IPS-20b (cell line): Measurements from ENCODE around the gene TBX1.

Experiments
- H3K27ac ChIP-seq: one replicate; pipeline ENCODE4 v1.5.1; 2013; ENCODE audit warnings: low read length
- H3K27me3 ChIP-seq: 2 replicates; pipeline ENCODE4 v1.6.1; 2013; ENCODE audit warnings: mild to moderate bottlenecking, low read length, inconsistent platforms; ENCODE audit not compliant: insufficient read depth
- H3K36me3 ChIP-seq: 2 replicates; pipeline ENCODE4 v1.6.1; 2013; ENCODE audit warnings: low read depth, mild to moderate bottlenecking, inconsistent platforms, low read length, moderate library complexity; ENCODE audit not compliant: insufficient read depth
- H3K4me1 ChIP-seq: 2 replicates; pipeline ENCODE4 v1.6.1; 2013; ENCODE audit warnings: mild to moderate bottlenecking, control low read depth, inconsistent platforms, low read length, moderate library complexity; ENCODE audit not compliant: insufficient read depth
- H3K4me3 ChIP-seq: 2 replicates; pipeline ENCODE4 v1.5.1; 2013; ENCODE audit warnings: mild to moderate bottlenecking, low read length, inconsistent platforms
- H3K9ac ChIP-seq: 2 replicates; pipeline ENCODE4 v1.6.1; 2013; ENCODE audit warnings: low read depth, mild to moderate bottlenecking, inconsistent platforms, low read length, moderate library complexity
- H3K9me3 ChIP-seq: 2 replicates; pipeline ENCODE4 v1.6.1; 2013; ENCODE audit warnings: mild to moderate bottlenecking, low read depth, low read length, inconsistent platforms; ENCODE audit not compliant: insufficient read depth

Gene TBX1

DNA sequence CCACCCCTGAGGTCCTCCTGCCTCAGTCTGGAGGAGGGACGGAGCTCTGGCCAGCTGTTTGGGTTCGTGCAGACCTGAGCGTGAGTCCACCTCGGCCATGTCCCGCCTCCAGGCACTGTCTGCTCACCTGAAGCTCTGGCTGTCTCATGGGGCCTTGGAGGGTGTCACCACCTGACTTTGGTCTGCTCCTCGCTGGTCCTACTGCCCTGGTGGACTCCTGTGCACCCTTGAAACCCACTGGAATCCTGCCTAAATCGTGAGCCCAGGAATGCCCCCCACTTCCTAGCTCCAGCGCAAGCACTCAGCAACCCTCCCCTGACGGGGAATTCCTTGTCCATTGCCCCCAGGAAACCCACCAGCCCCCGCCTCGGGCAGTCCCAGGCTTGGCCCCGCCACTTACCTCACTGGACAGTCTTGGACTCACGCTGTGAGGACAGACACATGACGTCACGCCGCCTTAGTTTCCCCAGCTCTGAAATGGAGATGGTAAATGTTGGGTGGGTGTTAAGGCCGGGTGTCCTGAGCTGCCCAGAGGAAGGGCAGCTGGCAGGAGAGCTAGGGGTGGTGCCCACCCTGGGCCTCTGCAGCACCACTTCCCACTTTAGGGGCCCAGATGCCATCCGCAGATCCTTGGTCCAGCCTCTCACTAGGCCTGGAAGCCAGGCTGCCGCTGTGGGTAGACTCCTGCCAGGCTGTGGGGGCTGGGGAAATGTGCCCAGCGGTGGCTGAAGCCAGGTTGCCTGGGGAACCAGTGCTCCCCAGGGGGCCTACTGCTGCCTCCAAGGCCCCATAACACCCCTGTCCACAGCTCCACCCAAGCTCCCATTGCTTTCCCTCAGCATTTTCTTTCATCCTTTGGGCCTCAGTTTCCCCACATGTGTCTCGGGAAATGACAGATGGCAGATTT lies 18.2 kb upstream of the TBX1 start:
- Histone ChIP-seq H3K9ac (no peak overlapping the region), H3K36me3 (no peaks in the 10 kb centered on the region), H3K4me3 (no peak overlapping the region), H3K27ac (no peak overlapping the region), H3K9me3 (no peaks in the 10 kb centered on the region), H3K27me3 (no peaks in the 10 kb centered on the region; the same call in 1 of the 2 replicates), H3K4me1 (no peaks in the 10 kb centered on the region)

DNA sequence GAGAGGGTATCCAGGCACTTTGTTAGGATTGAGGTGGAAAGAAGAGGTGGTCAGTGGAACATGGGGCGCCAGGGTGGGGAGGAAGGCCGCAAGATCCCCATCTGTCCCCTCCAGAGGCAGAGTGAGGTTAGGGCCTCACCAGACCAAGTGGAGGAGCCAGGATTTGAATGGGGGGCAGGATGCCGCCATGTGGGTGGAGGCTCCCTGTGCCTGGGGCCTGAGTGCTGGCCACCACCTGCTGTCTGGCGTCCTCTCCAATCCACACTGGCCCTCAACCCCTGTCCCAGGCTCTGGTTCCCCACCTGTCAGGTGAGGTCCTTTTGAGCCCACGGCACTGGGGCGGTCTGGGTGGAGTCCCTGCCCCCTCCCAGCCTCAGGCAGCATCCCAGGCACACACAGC lies 17.5 kb upstream of the TBX1 start:
- H3K4me3 ChIP-seq = no peak overlapping the region
- H3K27ac ChIP-seq = no peak overlapping the region
- H3K9me3 ChIP-seq = no peaks in the 10 kb centered on the region
- peaks cover under 1% of the 10 kb centered on the region; the same call in 1 of the 2 replicates for H3K27me3 ChIP-seq
- no peaks in the 10 kb centered on the region for H3K36me3 ChIP-seq
- no peaks in the 10 kb centered on the region for H3K4me1 ChIP-seq
- no peak overlapping the region for H3K9ac ChIP-seq

DNA sequence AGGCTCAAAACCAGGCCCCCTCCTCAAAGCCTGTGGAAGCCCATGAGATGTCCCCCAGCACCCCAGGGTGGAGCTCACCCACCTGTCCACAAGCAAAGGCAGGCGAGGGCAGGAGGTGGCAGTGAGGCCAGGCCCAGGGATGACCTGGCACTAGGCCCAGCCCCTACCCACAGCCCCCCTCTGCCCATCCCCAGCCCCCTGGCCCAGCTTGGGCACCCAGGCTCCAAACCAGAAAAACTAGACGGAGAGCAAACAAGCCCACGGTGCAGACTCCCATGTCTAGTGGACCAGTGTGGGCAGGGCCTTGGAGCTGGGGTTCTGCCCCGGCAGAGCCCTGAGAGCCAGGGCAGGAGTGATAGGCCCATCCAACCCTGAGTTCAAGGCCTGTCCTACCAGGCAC lies 16.9 kb upstream of the TBX1 start:
- no peak overlapping the region for H3K9ac ChIP-seq
- H3K4me3 ChIP-seq = no peak overlapping the region
- no peaks in the 10 kb centered on the region for H3K9me3 ChIP-seq
- H3K27ac ChIP-seq = no peak overlapping the region
- H3K36me3 ChIP-seq = no peaks in the 10 kb centered on the region
- peaks cover 6% of the 10 kb centered on the region for H3K27me3 ChIP-seq
- no peaks in the 10 kb centered on the region for H3K4me1 ChIP-seq

DNA sequence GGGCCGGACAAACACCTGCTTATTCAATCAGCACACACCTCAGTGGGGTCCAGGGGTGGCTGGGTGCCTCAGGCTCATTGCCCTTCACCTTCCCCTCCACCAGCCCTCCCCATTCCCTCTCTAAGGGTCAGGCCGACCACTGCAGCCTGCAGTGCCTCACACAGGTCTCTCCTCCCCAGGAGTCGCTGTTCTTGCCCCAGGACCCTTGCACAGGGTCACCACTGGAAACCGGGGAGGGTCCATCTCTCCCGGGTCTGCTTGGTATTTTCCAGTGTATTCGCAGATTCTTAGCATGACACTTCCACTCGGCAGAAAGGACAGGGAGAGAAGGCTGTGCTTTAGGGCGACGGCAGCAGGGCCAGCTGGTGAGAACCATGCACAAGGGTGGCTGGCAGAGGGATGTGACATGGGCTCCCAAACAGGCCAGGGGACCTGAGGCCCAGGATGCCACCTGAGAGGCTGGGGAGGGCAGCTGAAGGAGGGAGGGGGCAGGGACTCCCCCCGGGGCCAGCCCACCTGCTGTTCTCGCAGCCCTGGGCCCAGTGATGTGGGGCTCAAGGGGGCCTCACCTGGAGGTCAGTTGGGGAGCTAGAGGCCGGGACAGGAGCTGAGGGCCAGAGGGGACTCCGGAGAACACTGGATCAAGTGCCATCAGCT lies 16.1 kb upstream of the TBX1 start:
- Histone ChIP-seq H3K27ac (no peak overlapping the region), H3K4me3 (no peak overlapping the region), H3K9ac (no peak overlapping the region), H3K36me3 (no peaks in the 10 kb centered on the region), H3K4me1 (no peaks in the 10 kb centered on the region), H3K27me3 (peaks cover 14% of the 10 kb centered on the region), H3K9me3 (no peaks in the 10 kb centered on the region)

DNA sequence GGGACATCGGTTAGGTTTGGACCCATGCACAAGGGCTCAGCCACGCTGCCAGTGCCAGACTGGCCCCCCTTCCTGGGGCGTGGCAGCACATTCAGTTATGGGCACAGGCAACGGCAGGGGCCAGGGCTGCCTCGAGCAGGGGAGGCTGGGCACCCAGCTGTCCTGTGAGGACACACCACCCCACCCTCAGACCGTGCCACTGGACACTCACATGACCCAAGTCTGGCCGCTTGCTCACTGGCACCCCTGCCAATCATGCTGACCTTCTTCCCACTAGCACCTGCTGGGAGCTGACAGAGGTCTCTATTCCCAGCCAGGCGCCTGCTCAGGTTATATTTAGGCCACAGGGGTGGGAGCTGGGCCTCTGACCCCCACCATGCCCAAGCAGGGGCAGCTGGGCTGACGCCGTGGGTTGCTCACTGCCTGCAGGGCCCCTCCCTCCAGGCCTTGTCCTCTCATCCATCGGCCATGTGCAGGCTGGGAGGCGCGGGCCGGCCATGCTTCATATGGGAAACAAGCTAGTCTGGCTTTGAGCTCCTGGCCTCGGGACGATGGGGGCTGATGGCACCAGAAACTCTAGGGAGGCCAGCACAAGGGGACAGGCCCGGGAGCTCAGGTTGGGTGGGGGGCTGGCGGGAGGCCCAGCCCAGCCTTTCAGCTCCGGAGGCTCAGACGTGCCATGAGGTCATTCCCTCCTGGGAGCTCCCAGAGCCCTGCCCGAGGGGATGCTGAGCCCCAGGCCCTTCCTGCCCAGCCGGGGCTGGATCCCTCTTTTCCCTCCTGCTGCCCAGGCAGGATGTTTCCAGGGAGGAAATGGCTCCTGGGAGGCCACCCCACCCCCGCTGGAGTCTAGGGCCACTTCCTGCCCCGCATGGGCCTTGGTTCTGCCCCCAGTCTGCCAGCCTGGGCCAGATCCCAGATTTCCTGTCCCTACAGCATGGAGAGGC lies 15.2 kb upstream of the TBX1 start:
- no peaks in the 10 kb centered on the region for H3K36me3 ChIP-seq
- H3K4me1 ChIP-seq = no peaks in the 10 kb centered on the region
- no peak overlapping the region for H3K27ac ChIP-seq
- peaks cover 14% of the 10 kb centered on the region for H3K27me3 ChIP-seq
- H3K9me3 ChIP-seq = no peaks in the 10 kb centered on the region
- H3K4me3 ChIP-seq = no peak overlapping the region
- no peak overlapping the region for H3K9ac ChIP-seq

DNA sequence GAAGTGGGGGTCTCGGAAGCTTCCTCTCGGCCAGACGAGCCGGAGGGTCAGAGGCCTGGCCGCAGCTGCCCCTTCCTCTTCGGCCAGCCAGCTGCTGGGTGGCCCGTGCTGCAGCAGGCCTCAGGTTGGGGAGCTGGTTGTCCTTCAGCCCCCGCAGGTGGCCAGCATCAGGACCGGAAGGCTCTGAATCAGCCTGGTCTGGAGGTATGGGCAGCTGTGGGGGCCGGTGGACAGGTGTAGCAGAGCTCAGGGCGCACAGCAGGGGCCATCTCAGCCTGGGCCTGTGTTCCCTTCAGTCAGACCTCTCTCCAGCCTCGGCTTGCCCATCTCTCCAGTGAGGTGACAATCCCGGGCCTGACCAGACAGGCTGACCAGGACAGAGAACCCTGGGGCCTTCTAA lies 13.9 kb upstream of the TBX1 start:
- no peaks in the 10 kb centered on the region for H3K9me3 ChIP-seq
- H3K4me3 ChIP-seq = no peak overlapping the region
- H3K36me3 ChIP-seq = no peaks in the 10 kb centered on the region
- H3K9ac ChIP-seq = no peak overlapping the region
- no peak overlapping the region for H3K27ac ChIP-seq
- H3K27me3 ChIP-seq = peaks cover 23% of the 10 kb centered on the region
- no peaks in the 10 kb centered on the region; the same call in 1 of the 2 replicates for H3K4me1 ChIP-seq

DNA sequence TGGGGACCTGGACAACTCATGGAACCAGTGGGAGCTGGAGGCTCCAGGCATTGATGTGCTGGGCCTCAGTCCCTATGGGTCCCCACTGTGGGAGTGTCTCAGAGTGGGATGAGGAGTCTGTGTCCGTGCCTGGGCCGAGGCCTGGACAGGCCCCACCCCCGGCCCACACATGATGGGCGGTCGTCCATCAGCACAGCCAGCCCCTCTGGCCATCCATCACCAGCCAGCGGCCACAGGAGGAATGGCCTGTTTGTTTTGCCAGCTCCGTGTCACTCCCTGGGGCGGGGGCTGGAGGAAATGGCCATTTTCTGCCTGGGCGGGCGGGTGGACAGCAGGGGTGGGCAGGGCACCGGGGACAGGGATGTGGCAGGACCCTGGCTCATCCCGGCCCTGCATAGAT lies 13.0 kb upstream of the TBX1 start:
- peaks cover 31% of the 10 kb centered on the region for H3K27me3 ChIP-seq

DNA sequence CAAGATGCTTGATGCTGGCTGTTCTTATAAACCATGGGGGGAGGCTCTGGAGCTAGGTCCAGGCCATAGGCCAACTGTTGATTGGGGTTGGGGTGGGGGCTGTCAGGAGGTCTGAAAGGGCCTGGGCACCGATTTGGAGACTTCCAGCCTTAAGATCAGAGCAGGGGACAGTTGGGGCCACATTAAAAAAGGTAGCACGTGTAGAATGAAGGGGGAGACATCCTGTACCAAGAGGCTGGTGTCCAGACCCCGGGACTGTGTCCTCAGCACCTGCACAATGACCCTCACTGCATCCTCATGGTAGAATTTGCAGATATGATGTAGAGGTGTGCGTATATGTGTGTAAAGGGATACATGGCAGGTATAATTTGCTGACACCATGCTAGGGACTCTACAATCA lies 12.4 kb upstream of the TBX1 start:
- no peak overlapping the region for H3K4me3 ChIP-seq
- no peaks in the 10 kb centered on the region for H3K36me3 ChIP-seq
- peaks cover 37% of the 10 kb centered on the region for H3K27me3 ChIP-seq
- no peak overlapping the region for H3K27ac ChIP-seq
- no peak overlapping the region for H3K9ac ChIP-seq
- no peaks in the 10 kb centered on the region; the same call in 1 of the 2 replicates for H3K4me1 ChIP-seq
- no peaks in the 10 kb centered on the region for H3K9me3 ChIP-seq

More for the DNA sequence above, 13.0 kb upstream of the TBX1 start:
- no peaks in the 10 kb centered on the region; the same call in 1 of the 2 replicates for H3K4me1 ChIP-seq
- no peak overlapping the region for H3K4me3 ChIP-seq
- H3K9ac ChIP-seq = no peak overlapping the region
- H3K36me3 ChIP-seq = no peaks in the 10 kb centered on the region
- no peak overlapping the region for H3K27ac ChIP-seq
- H3K9me3 ChIP-seq = no peaks in the 10 kb centered on the region

DNA sequence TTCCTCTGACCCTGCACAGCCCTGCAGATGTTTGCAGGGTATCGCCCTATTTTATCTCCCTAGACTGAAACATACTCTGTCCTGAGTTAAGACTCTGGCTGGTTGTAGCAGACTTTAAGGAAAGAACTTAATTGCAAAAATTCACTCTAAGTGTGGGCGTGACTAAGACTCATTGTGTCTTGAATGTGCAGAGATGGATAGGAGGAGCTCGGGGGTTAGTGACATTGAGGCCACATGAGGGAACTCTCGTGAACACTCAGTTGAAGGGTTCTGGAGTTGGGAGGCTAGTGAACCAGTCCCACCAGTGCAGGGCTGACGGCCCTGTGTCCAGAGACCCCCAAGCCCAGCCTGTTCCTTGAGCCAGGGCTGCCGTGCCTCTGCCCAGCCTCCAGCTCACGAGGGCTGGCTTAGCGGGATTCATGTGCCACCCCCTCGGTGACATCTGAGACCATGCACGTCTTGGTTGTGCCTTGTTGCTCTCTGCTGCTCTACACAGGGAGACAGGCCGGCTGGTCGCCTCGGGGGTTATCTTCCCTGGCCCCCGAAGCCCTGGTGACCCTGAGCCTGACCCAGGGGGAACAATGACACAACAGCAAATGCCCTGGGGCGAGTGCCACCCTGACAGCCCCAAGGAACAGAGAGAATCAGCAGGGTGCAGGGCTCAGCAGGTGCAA lies 11.4 kb upstream of the TBX1 start:
- no peak overlapping the region for H3K4me3 ChIP-seq
- no peak overlapping the region for H3K27ac ChIP-seq
- H3K27me3 ChIP-seq = peaks cover 47% of the 10 kb centered on the region
- no peak overlapping the region for H3K9ac ChIP-seq
- H3K36me3 ChIP-seq = no peaks in the 10 kb centered on the region
- H3K4me1 ChIP-seq = no peaks in the 10 kb centered on the region; the same call in 1 of the 2 replicates
- H3K9me3 ChIP-seq = no peaks in the 10 kb centered on the region

DNA sequence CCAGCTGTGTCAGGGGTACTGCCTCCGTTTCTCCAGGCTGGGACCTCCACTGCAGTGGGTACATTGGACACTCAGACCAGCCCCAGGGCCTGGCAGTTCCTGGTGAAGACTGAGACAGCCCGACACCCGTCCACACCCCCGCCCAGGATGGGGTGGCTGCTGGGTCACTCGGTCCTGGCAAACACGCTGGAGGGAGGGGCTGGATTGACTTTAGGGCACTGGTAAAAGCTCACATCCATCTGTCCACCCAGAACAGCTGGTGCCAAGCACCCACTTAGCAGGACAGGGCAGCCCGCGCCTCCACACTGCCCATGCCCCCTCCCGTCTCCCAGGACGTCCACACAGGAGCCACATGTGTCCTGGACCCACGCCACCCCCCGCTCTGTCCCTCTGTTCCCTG lies 10.7 kb upstream of the TBX1 start:
- Histone ChIP-seq H3K27ac (no peak overlapping the region), H3K27me3 (peaks cover 54% of the 10 kb centered on the region), H3K36me3 (no peaks in the 10 kb centered on the region), H3K9me3 (no peaks in the 10 kb centered on the region), H3K4me1 (no peaks in the 10 kb centered on the region; the same call in 1 of the 2 replicates), H3K4me3 (no peak overlapping the region), H3K9ac (no peak overlapping the region)
